IMR-90 (cell line): ENCODE data around the gene UNC79.

ENCODE experiments used
- BHLHE40 ChIP-seq: fragments of 150-350 bp; IDR thresholded peaks from 2 replicates; pipeline ENCODE4 v1.6.1; 2016; ENCODE audit warnings: mild to moderate bottlenecking, low read depth, low read length
- CEBPB ChIP-seq: IDR thresholded peaks from 2 replicates; pipeline ENCODE4 v1.6.1; 2012; ENCODE audit warnings: low read depth, low read length, improper control_type of control experiment
- CHD1 ChIP-seq: IDR thresholded peaks from 2 replicates; pipeline ENCODE4 v1.6.1; 2012; ENCODE audit warnings: low read depth, low read length, improper control_type of control experiment
- ELK1 ChIP-seq: fragments of 150-350 bp; IDR thresholded peaks from 2 replicates; pipeline ENCODE4 v1.6.1; 2016; ENCODE audit warnings: low read depth, mild to moderate bottlenecking, low read length, moderate library complexity, borderline replicate concordance
- FOS ChIP-seq: fragments of 150-350 bp; IDR thresholded peaks from 2 replicates; pipeline ENCODE4 v1.6.1; 2016; ENCODE audit warnings: low read depth, low read length
- MXI1 ChIP-seq: IDR thresholded peaks from 2 replicates; pipeline ENCODE4 v1.6.1; 2012; ENCODE audit warnings: low read depth, mild to moderate bottlenecking, low read length, moderate library complexity, borderline replicate concordance
- POLR2A ChIP-seq: IDR thresholded peaks from 2 replicates; pipeline ENCODE4 v1.6.1; 2012; ENCODE audit warnings: mild to moderate bottlenecking, low read depth, low read length
- RAD21 ChIP-seq: IDR thresholded peaks from 2 replicates; pipeline ENCODE4 v1.6.1; 2012; ENCODE audit warnings: low read length, improper control_type of control experiment
- RCOR1 ChIP-seq: IDR thresholded peaks from 2 replicates; pipeline ENCODE4 v1.6.1; 2012; ENCODE audit warnings: mild to moderate bottlenecking, low read length, improper control_type of control experiment; ENCODE audit not compliant: insufficient replicate concordance
- RFX5 ChIP-seq: IDR thresholded peaks from 2 replicates; pipeline ENCODE4 v1.8.0; 2012; ENCODE audit warnings: low read depth, mild to moderate bottlenecking, low read length, moderate library complexity
- SMC3 ChIP-seq: fragments of 150-350 bp; IDR thresholded peaks from 2 replicates; pipeline ENCODE4 v1.6.1; 2016; ENCODE audit warnings: low read depth, mild to moderate bottlenecking, antibody characterized with exemption, low read length, moderate library complexity
- USF2 ChIP-seq: fragments of 150-350 bp; IDR thresholded peaks from 2 replicates; pipeline ENCODE4 v1.6.1; 2017; ENCODE audit warnings: mild to moderate bottlenecking, antibody characterized with exemption, low read length, low read depth
- TF ChIP-seq, protein P1 (sequence below): conservative IDR thresholded peaks from 2 replicates; pipeline ENCODE4 v1.5.1; 2012; ENCODE audit warnings: mild to moderate bottlenecking, low read depth, low read length, improper control_type of control experiment

DNA sequence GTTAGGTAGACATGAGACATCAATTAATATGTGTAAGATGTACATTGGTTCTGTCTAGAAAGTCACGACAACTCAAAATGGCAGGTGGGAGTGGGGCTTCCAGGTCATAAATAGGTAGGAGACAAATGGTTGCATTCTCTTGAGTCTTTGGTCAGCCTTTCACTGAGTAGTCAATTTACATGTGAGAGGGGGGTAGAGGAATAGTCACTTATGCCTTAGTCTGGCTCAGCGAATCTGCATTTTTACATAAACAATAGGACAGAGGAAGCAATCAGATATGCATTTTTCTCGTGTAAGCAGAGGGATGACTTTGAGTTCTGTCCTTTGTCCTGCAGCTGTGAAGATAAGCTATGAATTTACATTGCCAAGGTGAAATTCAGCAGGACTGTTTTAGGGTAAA, 27.8 kb upstream of the UNC79 start:
- TF ChIP-seq POLR2A (no peak), RFX5 (no peak), CHD1 (no peak), USF2 (no peak), MXI1 (no peak), RAD21 (no peak), CEBPB (no peak), SMC3 (no peak), BHLHE40 (no peak), ELK1 (no peak), RCOR1 (no peak), FOS (no peak)
- TF ChIP-seq, protein P1, sequence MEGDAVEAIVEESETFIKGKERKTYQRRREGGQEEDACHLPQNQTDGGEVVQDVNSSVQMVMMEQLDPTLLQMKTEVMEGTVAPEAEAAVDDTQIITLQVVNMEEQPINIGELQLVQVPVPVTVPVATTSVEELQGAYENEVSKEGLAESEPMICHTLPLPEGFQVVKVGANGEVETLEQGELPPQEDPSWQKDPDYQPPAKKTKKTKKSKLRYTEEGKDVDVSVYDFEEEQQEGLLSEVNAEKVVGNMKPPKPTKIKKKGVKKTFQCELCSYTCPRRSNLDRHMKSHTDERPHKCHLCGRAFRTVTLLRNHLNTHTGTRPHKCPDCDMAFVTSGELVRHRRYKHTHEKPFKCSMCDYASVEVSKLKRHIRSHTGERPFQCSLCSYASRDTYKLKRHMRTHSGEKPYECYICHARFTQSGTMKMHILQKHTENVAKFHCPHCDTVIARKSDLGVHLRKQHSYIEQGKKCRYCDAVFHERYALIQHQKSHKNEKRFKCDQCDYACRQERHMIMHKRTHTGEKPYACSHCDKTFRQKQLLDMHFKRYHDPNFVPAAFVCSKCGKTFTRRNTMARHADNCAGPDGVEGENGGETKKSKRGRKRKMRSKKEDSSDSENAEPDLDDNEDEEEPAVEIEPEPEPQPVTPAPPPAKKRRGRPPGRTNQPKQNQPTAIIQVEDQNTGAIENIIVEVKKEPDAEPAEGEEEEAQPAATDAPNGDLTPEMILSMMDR = no peak
